ENCODE data around the gene LRMDA. TPM values are rescaled to one million over a fixed set of nuclear protein-coding genes. Genes with fewer than 3 reads are reported as not detected.

Gene LRMDA
- total and polyA plus RNA-seq, 2 of the 8 experiments (the other 6 are each of a cell fraction or from before 2014, with no cell fraction given): 0.86 to 2.8 TPM

- TF ChIP-seq CHD7 (IDR thresholded peaks at IDR 0.05; ENCODE audit: insufficient replicate concordance, low read length): no peak
- TF ChIP-seq KDM1A (IDR thresholded peaks at IDR 0.05; ENCODE audit: borderline replicate concordance, low read length): no peak
- TF ChIP-seq CBX8 (IDR thresholded peaks at IDR 0.05; ENCODE audit: borderline replicate concordance, low read depth, low read length): no peak
- no peak for TF ChIP-seq SP4 (IDR thresholded peaks at IDR 0.05; ENCODE audit: low read length)
- TF ChIP-seq GABPA (IDR thresholded peaks at IDR 0.05; ENCODE audit: borderline replicate concordance, insufficient read depth, low read length): no peak
- TF ChIP-seq JUND (IDR thresholded peaks at IDR 0.05; ENCODE audit: low read length): no peak
- no peak for TF ChIP-seq SP2 (IDR thresholded peaks at IDR 0.05; ENCODE audit: low read length)
- TF ChIP-seq YY1 (IDR thresholded peaks at IDR 0.05; ENCODE audit: low read depth, low read length): no peak
- no peak for TF ChIP-seq KDM5A (IDR thresholded peaks at IDR 0.05; ENCODE audit: low read length)
Observed at GRCh38 chr10:75827587-75828021, 396.2 kb downstream of the LRMDA start (continued).
